Activated CD4-positive, alpha-beta memory T cell treated with anti-CD3 and anti-CD28 coated beads for 36 hours (primary cell): ENCODE results near the gene ZNF800. TPM values are rescaled to one million over a fixed set of nuclear protein-coding genes. Genes with fewer than 3 reads are reported as not detected.
"Not testable (repeated sequence)": the region's sequence is repeated elsewhere in the genome, so short reads cannot be mapped to it uniquely, and the experiment has no call there.

ENCODE experiments used
- CTCF ChIA-PET: fragments of 350-600 bp; sonication (Branson Sonifier 250); formaldehyde crosslinking; loops from one replicate; lab custom pipeline; 2021; ENCODE audit warnings: antibody characterized with exemption, inconsistent platforms; lab: Charles Lee
- POLR2A ChIA-PET: fragments of 350-600 bp; sonication (Branson Sonifier 250); formaldehyde crosslinking; loops from one replicate; lab custom pipeline; 2021; ENCODE audit warnings: antibody characterized with exemption; lab: Charles Lee
- DNase-seq: peaks from one replicate; pipeline ENCODE4 v3.0.0-alpha.2; 2020
- H3K27ac Mint-ChIP-seq: one replicate; pipeline ENCODE4 v1.8.0; 2021; ENCODE audit warnings: mixed read lengths
- H3K27me3 Mint-ChIP-seq: one replicate; pipeline ENCODE4 v1.8.0; 2021; ENCODE audit warnings: mixed read lengths
- H3K36me3 Mint-ChIP-seq: one replicate; pipeline ENCODE4 v1.8.0; 2021; ENCODE audit warnings: mixed read lengths
- H3K4me1 Mint-ChIP-seq: one replicate; pipeline ENCODE4 v1.8.0; 2021; ENCODE audit warnings: low read depth, mixed read lengths
- H3K4me3 Mint-ChIP-seq: one replicate; pipeline ENCODE4 v1.8.0; 2021; ENCODE audit warnings: mild to moderate bottlenecking, mixed read lengths
- H3K9me3 Mint-ChIP-seq: one replicate; pipeline ENCODE4 v1.8.0; 2021; ENCODE audit warnings: mixed read lengths
- intact Hi-C: fragments of 100-400 bp; cut with micrococcal nuclease; formaldehyde crosslinking; loops from one replicate; pipeline ENCODE4 v1.15.1; 2023
- total RNA-seq, 2 experiments: library from RNA; stranded (reverse); gene quantifications; one replicate each; pipeline ENCODE4 v1.2.3, GENCODE V29; 2021

The ZNF800 gene
- total RNA-seq, 2 experiments from 2014 or later, result 24.9 to 29.2 TPM

DNA sequence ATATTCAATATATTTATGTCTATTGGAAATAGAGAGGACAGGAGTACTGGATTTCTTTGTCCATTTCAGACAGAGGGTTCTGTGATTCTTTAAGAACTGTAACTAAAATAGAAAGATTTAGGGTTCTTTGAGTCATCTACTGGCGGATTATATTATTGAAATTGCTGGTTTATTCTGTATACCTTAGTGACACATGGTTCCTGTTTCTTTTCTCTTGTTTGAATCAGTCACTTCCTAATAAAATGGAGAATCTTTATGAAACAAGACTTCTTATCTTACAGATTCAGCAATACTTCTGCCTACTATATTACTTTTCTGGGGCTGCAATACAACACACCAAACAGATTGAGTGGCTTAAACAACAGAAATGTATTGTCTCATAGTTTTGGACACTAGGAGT is 20.8 kb upstream of the ZNF800 start:
- Mint-ChIP-seq H3K4me3 (no peak overlapping the region), H3K4me1 (peaks cover 35% of the 10 kb centered on the region), H3K27ac (no peak overlapping the region), H3K9me3 (no peaks in the 10 kb centered on the region), H3K36me3 (no peaks in the 10 kb centered on the region), H3K27me3 (no peaks in the 10 kb centered on the region)
- no peak for DNase-seq
- POLR2A ChIA-PET, result no interaction called here
- CTCF ChIA-PET, result no interaction called here
- intact Hi-C loops, result no loop called here

GRCh38 chr7:127411176-127411575 is 18.7 kb upstream of the ZNF800 start:
- no peaks in the 10 kb centered on the region for H3K9me3 Mint-ChIP-seq
- peaks cover 31% of the 10 kb centered on the region for H3K4me1 Mint-ChIP-seq
- no peak overlapping the region for H3K27ac Mint-ChIP-seq
- no peaks in the 10 kb centered on the region for H3K27me3 Mint-ChIP-seq
- ChIA-PET POLR2A (no interaction called here), CTCF (no interaction called here)
- DNase-seq, result no peak
- H3K4me3 Mint-ChIP-seq, result no peak overlapping the region
- intact Hi-C loops, result no loop called here
- H3K36me3 Mint-ChIP-seq, result no peaks in the 10 kb centered on the region

DNA sequence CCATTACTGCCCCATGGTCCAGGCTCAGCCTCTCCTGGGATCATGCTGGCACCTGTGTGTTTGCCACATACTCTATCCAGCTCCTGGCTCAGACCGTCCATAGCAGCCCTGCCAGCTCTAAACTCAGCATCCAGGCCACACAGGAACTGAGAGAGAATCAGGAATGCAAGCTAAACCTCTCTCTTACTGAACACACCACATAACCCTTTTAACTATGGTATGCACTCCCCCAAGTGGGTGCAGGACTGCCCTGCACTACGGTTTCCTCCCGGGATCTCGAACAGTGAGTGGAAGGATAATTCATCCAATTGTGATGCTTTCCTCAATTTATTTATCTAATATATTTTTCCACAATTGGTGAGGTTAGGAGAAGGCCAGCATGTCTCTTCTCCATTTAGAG is 17.1 kb upstream of the ZNF800 start:
- intact Hi-C loops, result no loop called here
- Mint-ChIP-seq H3K36me3 (no peaks in the 10 kb centered on the region), H3K4me1 (peaks cover 28% of the 10 kb centered on the region), H3K9me3 (no peaks in the 10 kb centered on the region), H3K27me3 (no peaks in the 10 kb centered on the region), H3K4me3 (no peak overlapping the region), H3K27ac (no peak overlapping the region)
- DNase-seq, result no peak
- POLR2A ChIA-PET, result no interaction called here
- CTCF ChIA-PET, result interaction anchor here (1.2 to 1.5 kb wide), 2 partner anchors 60 to 62 kb away, joined by 3 to 8 read pairs; no protein-coding TSS in a partner anchor

DNA sequence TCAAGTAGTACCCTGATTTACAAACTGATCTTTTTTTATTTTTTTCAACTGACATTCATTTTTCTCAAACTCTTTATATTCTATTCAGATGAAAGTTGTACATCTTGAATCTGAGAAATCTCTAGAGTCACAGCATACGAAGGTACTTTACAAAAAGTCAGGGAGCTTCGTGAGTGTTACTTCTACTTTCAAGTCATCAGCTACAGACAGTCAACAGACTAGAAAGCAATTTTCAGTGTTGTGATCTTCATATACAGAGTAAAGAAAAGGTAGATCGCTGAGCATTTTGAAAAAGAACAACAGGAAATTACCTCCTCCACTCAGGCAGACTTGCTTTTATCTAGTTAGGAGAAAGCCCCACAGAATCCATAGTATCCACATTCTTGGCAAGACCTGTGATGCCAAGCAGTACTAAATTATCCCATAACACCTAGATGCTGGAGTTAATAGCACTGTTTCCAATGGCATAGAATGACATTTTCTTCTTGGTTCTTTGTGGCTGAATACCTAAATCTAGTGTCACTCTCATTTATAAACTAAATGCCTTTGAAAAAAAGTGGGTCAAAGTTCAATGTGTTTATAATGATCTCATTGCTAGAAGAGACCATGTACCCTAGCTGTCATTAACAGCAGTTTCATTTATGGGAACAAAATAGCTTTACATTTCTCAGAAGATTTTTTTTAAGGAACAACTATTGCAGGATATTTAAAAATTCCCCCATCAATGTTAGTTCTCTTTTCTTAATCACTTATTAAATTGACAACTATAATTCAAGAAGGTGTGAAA is 12.0 kb upstream of the ZNF800 start:
- Mint-ChIP-seq H3K36me3 (no peaks in the 10 kb centered on the region), H3K27ac (peak overlapping the region; percentile 49), H3K4me1 (peaks cover 17% of the 10 kb centered on the region), H3K4me3 (no peak overlapping the region), H3K27me3 (no peaks in the 10 kb centered on the region), H3K9me3 (no peaks in the 10 kb centered on the region)
- CTCF ChIA-PET, result interaction anchor here (1.3 to 2.7 kb wide), 2 partner anchors 43 to 57 kb away, joined by 3 to 10 read pairs; no protein-coding TSS in a partner anchor
- no peak for DNase-seq
- intact Hi-C loops, result loop anchor here (1.0 to 2.0 kb wide), 2 partner anchors 11 to 30 kb away; no protein-coding TSS in a partner anchor
- POLR2A ChIA-PET, result interaction anchor here (2.7 kb wide), 1 partner anchor 12 kb away, joined by 10 read pairs; the partner anchor contains the start of gene ZNF800

GRCh38 chr7:127396184-127396583 is 3.7 kb upstream of the ZNF800 start:
- peak; percentile 74 for DNase-seq
- peaks cover 5% of the 10 kb centered on the region for H3K9me3 Mint-ChIP-seq
- CTCF ChIA-PET, result interaction anchor here (0.7 kb wide), 1 partner anchor 11 kb away, joined by 5 read pairs; no protein-coding TSS in a partner anchor
- H3K36me3 Mint-ChIP-seq, result peaks cover 4% of the 10 kb centered on the region
- POLR2A ChIA-PET, result no interaction called here
- intact Hi-C loops, result loop anchor here (10.0 kb wide), 1 partner anchor 459 kb away; no protein-coding TSS in a partner anchor
- no peaks in the 10 kb centered on the region for H3K27me3 Mint-ChIP-seq
- H3K27ac Mint-ChIP-seq, result no peak overlapping the region
- H3K4me3 Mint-ChIP-seq, result no peak overlapping the region
- H3K4me1 Mint-ChIP-seq, result peaks cover 26% of the 10 kb centered on the region

DNA sequence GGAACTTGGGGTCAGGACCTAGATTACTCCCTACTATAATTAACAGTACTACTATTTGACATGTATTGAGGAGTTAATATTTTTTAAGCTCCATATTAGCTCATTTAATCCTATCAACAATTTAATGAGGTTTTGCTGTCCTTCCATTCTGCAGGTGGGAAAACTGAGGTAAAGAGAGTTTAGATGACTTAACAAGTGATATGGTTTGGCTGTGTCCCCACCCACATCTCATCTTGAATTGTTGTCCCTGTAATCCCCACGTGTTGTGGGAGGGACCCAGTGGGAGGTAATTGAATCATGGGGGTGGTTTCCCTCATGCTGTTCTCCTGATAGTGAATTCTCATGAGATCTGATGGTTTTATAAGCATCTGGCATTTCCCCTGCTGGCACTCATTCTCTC is 2.6 kb upstream of the ZNF800 start:
- H3K27ac Mint-ChIP-seq, POLR2A ChIA-PET, H3K27me3 Mint-ChIP-seq, H3K36me3 Mint-ChIP-seq, H3K4me3 Mint-ChIP-seq, H3K9me3 Mint-ChIP-seq: not testable (repeated sequence)
- intact Hi-C loops, result loop anchor here (10.0 kb wide), 1 partner anchor 460 kb away; no protein-coding TSS in a partner anchor
- CTCF ChIA-PET, result interaction anchor here (1.0 to 3.4 kb wide), 2 partner anchors 47 to 52 kb away, joined by 3 to 12 read pairs; no protein-coding TSS in a partner anchor
- peaks cover 36% of the 10 kb centered on the region for H3K4me1 Mint-ChIP-seq
- DNase-seq, result peak; percentile 46

- Mint-ChIP-seq H3K27ac (peak overlapping the region; percentile 94), H3K4me3 (peak overlapping the region; percentile 92), H3K4me1 (peaks cover 52% of the 10 kb centered on the region), H3K9me3 (peaks cover 5% of the 10 kb centered on the region), H3K27me3 (no peaks in the 10 kb centered on the region), H3K36me3 (peaks cover 22% of the 10 kb centered on the region)
- ChIA-PET CTCF (interaction anchor here (1.3 to 3.4 kb wide), 3 partner anchors 13 to 54 kb away, joined by 3 to 29 read pairs (median 12); no protein-coding TSS in a partner anchor), POLR2A (interaction anchor here (0.6 to 2.4 kb wide), 8 partner anchors 9 to 195 kb away, joined by 4 to 10 read pairs (median 5); partner anchors contain the start of gene ARF5)
- DNase-seq, result no peak
- intact Hi-C loops, result loop anchor here (1.0 to 10.0 kb wide), 6 partner anchors 11 to 461 kb away; partner anchors contain the start of genes ARF5, GRM8 and SND1
These were observed 1.0 kb upstream of the ZNF800 start for GRCh38 chr7:127393368-127394058.

DNA sequence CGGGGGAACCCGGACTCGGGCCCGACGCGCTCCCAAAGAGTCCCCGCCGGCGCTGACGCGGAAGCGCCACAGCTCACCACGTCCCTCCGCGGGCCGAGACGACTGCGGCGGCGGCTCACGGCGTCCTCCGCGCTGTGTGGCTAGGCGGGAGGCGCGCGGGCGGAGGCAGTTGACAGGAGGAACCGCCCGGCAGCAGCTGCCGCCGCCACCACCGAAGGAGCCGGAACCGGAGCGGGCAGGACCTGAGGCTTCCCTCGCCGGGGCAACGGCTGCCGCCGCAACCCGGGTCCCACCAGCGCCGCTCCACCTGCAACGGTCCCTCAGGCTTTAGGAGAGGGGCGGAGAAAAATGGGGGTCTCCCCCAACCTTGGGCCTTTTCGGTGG is 334 bp downstream of the ZNF800 start:
- CTCF ChIA-PET, result interaction anchor here (1.1 to 3.4 kb wide), 4 partner anchors 12 to 55 kb away, joined by 3 to 29 read pairs (median 8); no protein-coding TSS in a partner anchor
- H3K36me3 Mint-ChIP-seq, result peaks cover 29% of the 10 kb centered on the region
- intact Hi-C loops, result loop anchor here (1.0 to 10.0 kb wide), 6 partner anchors 23 to 463 kb away; partner anchors contain the start of genes ARF5, GRM8 and SND1
- H3K9me3 Mint-ChIP-seq, result peaks cover 5% of the 10 kb centered on the region
- peak overlapping the region; percentile 90 for H3K27ac Mint-ChIP-seq
- peak; percentile 77 for DNase-seq
- H3K4me1 Mint-ChIP-seq, result peaks cover 64% of the 10 kb centered on the region
- POLR2A ChIA-PET, result interaction anchor here (1.0 to 2.8 kb wide), 13 partner anchors 9 to 196 kb away, joined by 3 to 17 read pairs (median 6); partner anchors contain the start of genes ARF5 and GCC1
- no peaks in the 10 kb centered on the region for H3K27me3 Mint-ChIP-seq
- peak overlapping the region; percentile 92 for H3K4me3 Mint-ChIP-seq

GRCh38 chr7:127391591-127392181 is 822 bp downstream of the ZNF800 start:
- Mint-ChIP-seq H3K27me3 (no peaks in the 10 kb centered on the region), H3K4me3 (peak overlapping the region; percentile 92), H3K27ac (peak overlapping the region; percentile 90), H3K36me3 (peaks cover 29% of the 10 kb centered on the region), H3K4me1 (peaks cover 65% of the 10 kb centered on the region), H3K9me3 (peaks cover 5% of the 10 kb centered on the region)
- CTCF ChIA-PET, result interaction anchor here (0.9 to 3.4 kb wide), 5 partner anchors 26 to 56 kb away, joined by 3 to 29 read pairs (median 3); no protein-coding TSS in a partner anchor
- intact Hi-C loops, result loop anchor here (1.0 to 10.0 kb wide), 8 partner anchors 16 to 463 kb away; partner anchors contain the start of genes ARF5, GRM8 and SND1
- DNase-seq, result peak; percentile 67
- POLR2A ChIA-PET, result interaction anchor here (0.8 to 2.8 kb wide), 12 partner anchors 8 to 197 kb away, joined by 3 to 17 read pairs (median 6); partner anchors contain the start of genes ARF5 and GCC1

DNA sequence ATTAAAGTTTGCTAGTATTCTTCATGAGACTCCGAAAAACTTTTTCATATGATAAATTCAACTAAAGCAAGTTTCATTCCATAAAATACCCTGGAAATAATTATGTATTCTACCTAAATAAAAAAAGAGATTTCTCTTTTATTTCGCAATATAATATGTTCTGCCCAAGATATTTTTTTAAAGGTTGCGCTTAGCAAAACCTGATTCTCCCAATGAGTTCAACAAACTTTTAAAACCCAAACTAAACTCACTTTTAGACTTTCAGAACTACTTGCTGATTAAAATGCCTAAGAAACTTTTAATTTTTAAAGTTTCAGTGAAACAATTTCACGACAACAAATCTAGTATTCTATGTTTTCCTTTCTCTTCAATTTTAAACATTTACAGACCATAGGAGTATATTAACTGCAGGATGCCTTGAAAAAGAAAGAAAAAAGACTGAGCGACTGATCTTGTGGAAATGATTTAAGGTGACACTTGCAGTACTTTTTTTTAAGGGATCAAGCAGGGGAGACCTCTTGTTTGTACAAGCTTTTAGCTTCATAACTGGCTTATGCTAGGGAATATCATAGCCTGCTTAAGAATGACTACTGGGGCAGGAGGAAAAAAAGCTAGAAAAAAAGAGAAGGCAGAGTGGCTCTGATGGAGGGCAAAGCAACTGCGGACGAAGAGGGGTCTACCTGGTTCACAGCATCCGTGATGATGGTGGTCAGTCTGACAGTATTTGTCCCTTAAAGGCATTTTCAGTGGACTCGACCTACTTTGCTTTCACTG is 1.5 kb downstream of the ZNF800 start:
- peaks cover 68% of the 10 kb centered on the region for H3K4me1 Mint-ChIP-seq
- POLR2A ChIA-PET, result interaction anchor here (0.8 to 2.8 kb wide), 9 partner anchors 8 to 197 kb away, joined by 3 to 17 read pairs (median 6); partner anchors contain the start of genes ARF5 and GCC1
- peaks cover 32% of the 10 kb centered on the region for H3K36me3 Mint-ChIP-seq
- DNase-seq, result no peak
- peak overlapping the region; percentile 92 for H3K4me3 Mint-ChIP-seq
- CTCF ChIA-PET, result interaction anchor here (0.9 to 3.3 kb wide), 3 partner anchors 41 to 56 kb away, joined by 3 to 29 read pairs (median 3); no protein-coding TSS in a partner anchor
- intact Hi-C loops, result loop anchor here (1.0 to 10.0 kb wide), 4 partner anchors 16 to 464 kb away; partner anchors contain the start of gene GRM8
- H3K27me3 Mint-ChIP-seq, result no peaks in the 10 kb centered on the region
- peak overlapping the region; percentile 90 for H3K27ac Mint-ChIP-seq
- peaks cover 5% of the 10 kb centered on the region for H3K9me3 Mint-ChIP-seq
